ENCODE data around the gene BGN.

GRCh38 chrX:153475271-153475670 is 19.5 kb upstream of the BGN start:
- TF ChIP-seq CTCF (conservative IDR thresholded peaks at IDR 0.05; ENCODE audit: low read depth, low read length) (no peak), EZH2 (IDR thresholded peaks at IDR 0.05; ENCODE audit: low read length, unreplicated experiment) (no peak)
